HepG2 (cell line): ENCODE results near the gene BIRC2. TPM values are rescaled to one million over a fixed set of nuclear protein-coding genes. Genes with fewer than 3 reads are reported as not detected.

Experiments
- CSRNP1 ChIP-seq: sonication (generic); formaldehyde crosslinking; IDR thresholded peaks from 2 replicates; pipeline ENCODE4 v1.8.1; 2023; ENCODE audit warnings: mild to moderate bottlenecking, missing genetic modification reagents
- HDAC1 ChIP-seq: sonication (generic); formaldehyde crosslinking; IDR thresholded peaks from 2 replicates; pipeline ENCODE4 v1.5.1; 2020; ENCODE audit warnings: mild to moderate bottlenecking, missing genetic modification reagents
- HINFP ChIP-seq: sonication (generic); formaldehyde crosslinking; IDR thresholded peaks from 2 replicates; pipeline ENCODE4 v1.4.0; 2020; ENCODE audit warnings: low read depth, mild to moderate bottlenecking, missing genetic modification reagents
- MTF1 ChIP-seq: sonication (generic); formaldehyde crosslinking; IDR thresholded peaks from 2 replicates; pipeline ENCODE4 v1.5.0; 2020; ENCODE audit warnings: missing genetic modification reagents
- MTF2 ChIP-seq: sonication (generic); formaldehyde crosslinking; IDR thresholded peaks from 2 replicates; pipeline ENCODE4 v1.5.0; 2020; ENCODE audit warnings: missing genetic modification reagents, borderline replicate concordance
- MXD4 ChIP-seq: IDR thresholded peaks from 2 replicates; pipeline ENCODE4 v1.6.1; 2016; ENCODE audit warnings: mild to moderate bottlenecking, missing biosample characterization, missing genetic modification reagents
- NR2F6 ChIP-seq, 2 experiments: IDR thresholded peaks; 2 replicates each; pipeline ENCODE4 v1.6.1; 2016; ENCODE audit warnings: antibody characterized with exemption in 1 of 2, mild to moderate bottlenecking in 1 of 2
- SIN3A ChIP-seq: IDR thresholded peaks from 2 replicates; pipeline ENCODE4 v1.6.1; 2011; ENCODE audit warnings: low read depth, mild to moderate bottlenecking, control low read depth, low read length, borderline replicate concordance
- SRSF4 ChIP-seq: fragments of 200-400 bp; formaldehyde crosslinking; IDR thresholded peaks from one replicate; pipeline ENCODE4 v1.6.1; 2018; ENCODE audit warnings: mild to moderate bottlenecking, low read depth, low read length, moderate library complexity; ENCODE audit not compliant: poor library complexity, severe bottlenecking
- ZBTB39 ChIP-seq: sonication (generic); formaldehyde crosslinking; IDR thresholded peaks from 2 replicates; pipeline ENCODE4 v1.5.0; 2020; ENCODE audit warnings: missing genetic modification reagents
- ZFP91 ChIP-seq: sonication (generic); formaldehyde crosslinking; IDR thresholded peaks from 2 replicates; pipeline ENCODE4 v1.9.0; 2022; ENCODE audit warnings: missing genetic modification reagents, mild to moderate bottlenecking, borderline replicate concordance
- ZIK1 ChIP-seq: sonication (generic); formaldehyde crosslinking; IDR thresholded peaks from 2 replicates; pipeline ENCODE4 v1.5.0; 2020; ENCODE audit warnings: mild to moderate bottlenecking, low read depth, missing genetic modification reagents, borderline replicate concordance
- ZNF335 ChIP-seq: sonication (generic); formaldehyde crosslinking; IDR thresholded peaks from 2 replicates; pipeline ENCODE4 v1.4.0; 2020; ENCODE audit warnings: missing genetic modification reagents
- ZNF460 ChIP-seq: sonication (generic); formaldehyde crosslinking; IDR thresholded peaks from 2 replicates; pipeline ENCODE4 v1.5.1; 2020; ENCODE audit warnings: missing genetic modification reagents, mild to moderate bottlenecking, borderline replicate concordance
- ZNF691 ChIP-seq: sonication (generic); formaldehyde crosslinking; IDR thresholded peaks from 2 replicates; pipeline ENCODE4 v1.4.0; 2020; ENCODE audit warnings: missing genetic modification reagents, low read depth, mild to moderate bottlenecking, borderline replicate concordance
- ZNF891 ChIP-seq: sonication (generic); formaldehyde crosslinking; IDR thresholded peaks from 2 replicates; pipeline ENCODE4 v1.5.0; 2020; ENCODE audit warnings: mild to moderate bottlenecking, missing genetic modification reagents
- polyA plus RNA-seq, 8 experiments: library from polyadenylated mRNA; depleted of rRNA in 3 of 8; stranded (reverse) in 7 of 8; unstranded in 1 of 8; fragments of >200 nt; fragmentation: Illumina TruSeq in 4 of 8; extraction: Trizol in 4 of 8; gene quantifications; 2 replicates each; pipeline versions ENCODE4 v1.2.1 to v1.2.3, GENCODE V29; 2011 to 2016; ENCODE audit warnings: low read depth in 4 of 8, missing spikeins in 1 of 8, mixed read lengths in 1 of 8; ENCODE audit not compliant: insufficient read depth in 1 of 8
- total RNA-seq, 5 experiments: library from RNA; depleted of rRNA; stranded (reverse); fragments of >200 nt; fragmentation: Illumina TruSeq; extraction: Trizol; gene quantifications; 2 replicates each; pipeline ENCODE4 v1.2.3, GENCODE V29; 2016; ENCODE audit warnings: low read depth in 1 of 5
- TF ChIP-seq, protein P1 (sequence below): sonication (generic); formaldehyde crosslinking; IDR thresholded peaks from 2 replicates; pipeline ENCODE4 v1.8.0; 2022; ENCODE audit warnings: missing genetic modification reagents, mild to moderate bottlenecking, borderline replicate concordance
- TF ChIP-seq, protein P2 (sequence below): sonication (generic); formaldehyde crosslinking; IDR thresholded peaks from 2 replicates; pipeline ENCODE4 v1.8.1; 2023; ENCODE audit warnings: missing genetic modification reagents, mild to moderate bottlenecking, borderline replicate concordance

The BIRC2 gene
- total and polyA plus RNA-seq, 2 of the 13 experiments (the other 11 are each of a cell fraction or from before 2014, with no cell fraction given), result 61.7 to 62.2 TPM

GRCh38 chr11:102317099-102317767 is 29.8 kb upstream of the BIRC2 start, which contains the start of gene BIRC3 (continued):
- no peak for TF ChIP-seq ZNF335
- TF ChIP-seq NR2F6 (IDR thresholded peaks at IDR 0.05), result no peak
- TF ChIP-seq NR2F6 (CRISPR knock-in tag; IDR thresholded peaks at IDR 0.05), result no peak
- peak; percentile 65 for TF ChIP-seq HDAC1 (CRISPR knock-in tag)
- no peak for TF ChIP-seq SRSF4
- TF ChIP-seq ZNF891 (CRISPR knock-in tag), result peak; percentile 77; the same call in 1 of the 2 replicates
- peak; percentile 88; the same call in 1 of the 2 replicates for TF ChIP-seq ZFP91 (CRISPR knock-in tag)
- TF ChIP-seq ZNF691 (CRISPR knock-in tag), result peak; percentile 74; the same call in 1 of the 2 replicates
- TF ChIP-seq, protein P1, sequence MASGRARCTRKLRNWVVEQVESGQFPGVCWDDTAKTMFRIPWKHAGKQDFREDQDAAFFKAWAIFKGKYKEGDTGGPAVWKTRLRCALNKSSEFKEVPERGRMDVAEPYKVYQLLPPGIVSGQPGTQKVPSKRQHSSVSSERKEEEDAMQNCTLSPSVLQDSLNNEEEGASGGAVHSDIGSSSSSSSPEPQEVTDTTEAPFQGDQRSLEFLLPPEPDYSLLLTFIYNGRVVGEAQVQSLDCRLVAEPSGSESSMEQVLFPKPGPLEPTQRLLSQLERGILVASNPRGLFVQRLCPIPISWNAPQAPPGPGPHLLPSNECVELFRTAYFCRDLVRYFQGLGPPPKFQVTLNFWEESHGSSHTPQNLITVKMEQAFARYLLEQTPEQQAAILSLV (CRISPR knock-in tag), result 0 out of 2 replicates have a peak, but pooled peaks have one; percentile 63
- 0 out of 2 replicates have a peak, but pooled peaks have one; percentile 32 for TF ChIP-seq MXD4
- TF ChIP-seq SIN3A, result peak; percentile 61; the same call in 1 of the 2 replicates
- TF ChIP-seq MTF2, result no peak; the same call in 1 of the 2 replicates
- peak; percentile 55; the same call in 1 of the 2 replicates for TF ChIP-seq HINFP (CRISPR knock-in tag)
- no peak for TF ChIP-seq ZBTB39 (CRISPR knock-in tag)
- TF ChIP-seq ZNF460 (CRISPR knock-in tag), result no peak; the same call in 1 of the 2 replicates
- TF ChIP-seq ZIK1 (CRISPR knock-in tag), result 0 out of 2 replicates have a peak, but pooled peaks have one; percentile 46
- 0 out of 2 replicates have a peak, but pooled peaks have one; percentile 58 for TF ChIP-seq CSRNP1 (CRISPR knock-in tag)
- TF ChIP-seq MTF1, result no peak
- TF ChIP-seq, protein P2, sequence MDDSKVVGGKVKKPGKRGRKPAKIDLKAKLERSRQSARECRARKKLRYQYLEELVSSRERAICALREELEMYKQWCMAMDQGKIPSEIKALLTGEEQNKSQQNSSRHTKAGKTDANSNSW (CRISPR knock-in tag), result no peak
